IPS-18a (cell line): ENCODE results near the gene MS4A6E.

ENCODE experiments used
- H3K27ac ChIP-seq: one replicate; pipeline ENCODE4 v1.5.1; 2013; ENCODE audit warnings: low read length
- H3K27me3 ChIP-seq: one replicate; pipeline ENCODE4 v1.6.1; 2013; ENCODE audit warnings: mild to moderate bottlenecking, low read length; ENCODE audit not compliant: control insufficient read depth, insufficient read depth
- H3K36me3 ChIP-seq: one replicate; pipeline ENCODE4 v1.6.1; 2013; ENCODE audit warnings: low read depth, low read length; ENCODE audit not compliant: control insufficient read depth
- H3K4me1 ChIP-seq: one replicate; pipeline ENCODE4 v1.6.1; 2013; ENCODE audit warnings: low read depth, low read length; ENCODE audit not compliant: control insufficient read depth
- H3K4me3 ChIP-seq: one replicate; pipeline ENCODE4 v1.5.1; 2013; ENCODE audit warnings: low read length
- H3K9ac ChIP-seq: one replicate; pipeline ENCODE4 v1.6.1; 2013; ENCODE audit warnings: mild to moderate bottlenecking, low read length, moderate library complexity
- H3K9me3 ChIP-seq: one replicate; pipeline ENCODE4 v1.6.1; 2013; ENCODE audit warnings: low read depth, low read length; ENCODE audit not compliant: control insufficient read depth

MS4A6E gene

GRCh38 chr11:60377401-60378136 is 50.5 kb downstream of the MS4A6E start:
- no peak overlapping the region for H3K27ac ChIP-seq
- no peaks in the 10 kb centered on the region for H3K4me1 ChIP-seq
- no peaks in the 10 kb centered on the region for H3K9me3 ChIP-seq
- no peaks in the 10 kb centered on the region for H3K27me3 ChIP-seq
- no peak overlapping the region for H3K4me3 ChIP-seq
- H3K9ac ChIP-seq: no peak overlapping the region
- no peaks in the 10 kb centered on the region for H3K36me3 ChIP-seq

GRCh38 chr11:60378354-60378753 is 51.3 kb downstream of the MS4A6E start, which contains the start of gene MS4A7:
Gene MS4A7 (plus strand): TSS chr11:60378532. CDS start chr11:60383142, 4,610 bp downstream.
- no peaks in the 10 kb centered on the region for H3K9me3 ChIP-seq
- H3K36me3 ChIP-seq: no peaks in the 10 kb centered on the region
- no peaks in the 10 kb centered on the region for H3K27me3 ChIP-seq
- H3K4me3 ChIP-seq: no peak within 1 kb of the TSS
- H3K4me1 ChIP-seq: no peaks in the 10 kb centered on the region
- H3K27ac ChIP-seq: no peak within 1 kb of the TSS
- H3K9ac ChIP-seq: no peak within 1 kb of the TSS

GRCh38 chr11:60389279-60389910 is 62.3 kb downstream of the MS4A6E start:
- Histone ChIP-seq H3K4me3 (no peak overlapping the region), H3K36me3 (no peaks in the 10 kb centered on the region), H3K27me3 (no peaks in the 10 kb centered on the region), H3K27ac (no peak overlapping the region), H3K9ac (no peak overlapping the region), H3K4me1 (no peaks in the 10 kb centered on the region), H3K9me3 (no peaks in the 10 kb centered on the region)

DNA sequence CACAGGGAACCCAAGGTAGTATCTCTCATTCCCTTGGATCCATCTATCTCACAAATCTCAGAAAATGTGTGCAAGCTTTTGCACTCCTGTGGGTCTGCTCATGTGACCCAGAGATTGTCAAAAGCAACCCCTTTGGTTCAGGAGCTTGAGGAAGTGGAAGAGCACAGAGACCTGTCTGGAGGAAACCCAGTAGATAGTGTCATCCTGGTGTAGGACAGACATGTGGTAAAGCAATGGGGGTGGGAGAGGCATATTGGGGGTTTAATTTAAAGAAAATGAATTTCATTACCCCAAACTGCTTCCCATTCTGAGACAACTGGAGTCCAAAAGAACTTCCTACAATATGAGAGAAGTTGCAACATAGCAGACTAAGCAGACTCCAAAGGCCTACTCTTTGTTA is 63.4 kb downstream of the MS4A6E start:
- Histone ChIP-seq H3K27ac (no peak overlapping the region), H3K9me3 (no peaks in the 10 kb centered on the region), H3K9ac (no peak overlapping the region), H3K4me1 (no peaks in the 10 kb centered on the region), H3K4me3 (no peak overlapping the region), H3K36me3 (no peaks in the 10 kb centered on the region), H3K27me3 (no peaks in the 10 kb centered on the region)
